Measurements from ENCODE around the gene SEMA4C. TPM values are rescaled to one million over a fixed set of nuclear protein-coding genes. Genes with fewer than 3 reads are reported as not detected.

SEMA4C gene
- total RNA-seq, 1 experiment from 2014 or later, result 40.2 TPM

DNA sequence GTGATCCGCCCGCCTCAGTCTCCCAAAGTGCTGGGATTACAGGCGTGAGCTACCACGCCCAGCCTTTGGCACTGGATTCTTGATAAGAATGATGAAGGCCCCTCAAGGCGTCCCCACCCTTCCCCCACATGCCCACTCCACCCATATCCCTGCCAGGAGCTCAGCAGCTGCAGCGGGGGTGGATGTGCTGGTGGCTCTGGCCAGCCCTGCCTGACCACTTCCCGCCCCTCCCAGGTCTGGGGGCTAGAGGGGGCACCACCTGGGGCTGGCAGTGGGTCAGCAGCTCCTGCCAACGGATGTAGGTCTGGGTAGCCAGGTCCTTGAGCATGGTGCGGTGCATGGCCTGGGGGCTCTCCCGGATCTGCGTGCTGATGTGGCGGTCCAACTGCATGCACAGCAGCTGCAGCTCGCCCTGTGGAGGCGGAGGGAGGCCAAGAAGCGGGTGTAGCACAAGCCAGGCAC lies 7.8 kb upstream of the SEMA4C start:
- Histone ChIP-seq H3K27ac (ENCODE audit: low read length) (no peak overlapping the region), H3K27me3 (ENCODE audit: control insufficient read depth, insufficient read depth, low read length) (no peaks in the 10 kb centered on the region), H3K9me3 (ENCODE audit: control insufficient read depth, insufficient read depth, low read depth, low read length) (no peaks in the 10 kb centered on the region), H3K4me1 (ENCODE audit: control insufficient read depth, insufficient read depth, low read length) (peaks cover 10% of the 10 kb centered on the region; the same call in 1 of the 2 replicates), H3K36me3 (ENCODE audit: control insufficient read depth, insufficient read depth, low read length) (no peaks in the 10 kb centered on the region), H3K4me3 (ENCODE audit: low read depth in 2 of 2, low read length in 2 of 2) (no peak overlapping the region)
- TF ChIP-seq, protein P1, sequence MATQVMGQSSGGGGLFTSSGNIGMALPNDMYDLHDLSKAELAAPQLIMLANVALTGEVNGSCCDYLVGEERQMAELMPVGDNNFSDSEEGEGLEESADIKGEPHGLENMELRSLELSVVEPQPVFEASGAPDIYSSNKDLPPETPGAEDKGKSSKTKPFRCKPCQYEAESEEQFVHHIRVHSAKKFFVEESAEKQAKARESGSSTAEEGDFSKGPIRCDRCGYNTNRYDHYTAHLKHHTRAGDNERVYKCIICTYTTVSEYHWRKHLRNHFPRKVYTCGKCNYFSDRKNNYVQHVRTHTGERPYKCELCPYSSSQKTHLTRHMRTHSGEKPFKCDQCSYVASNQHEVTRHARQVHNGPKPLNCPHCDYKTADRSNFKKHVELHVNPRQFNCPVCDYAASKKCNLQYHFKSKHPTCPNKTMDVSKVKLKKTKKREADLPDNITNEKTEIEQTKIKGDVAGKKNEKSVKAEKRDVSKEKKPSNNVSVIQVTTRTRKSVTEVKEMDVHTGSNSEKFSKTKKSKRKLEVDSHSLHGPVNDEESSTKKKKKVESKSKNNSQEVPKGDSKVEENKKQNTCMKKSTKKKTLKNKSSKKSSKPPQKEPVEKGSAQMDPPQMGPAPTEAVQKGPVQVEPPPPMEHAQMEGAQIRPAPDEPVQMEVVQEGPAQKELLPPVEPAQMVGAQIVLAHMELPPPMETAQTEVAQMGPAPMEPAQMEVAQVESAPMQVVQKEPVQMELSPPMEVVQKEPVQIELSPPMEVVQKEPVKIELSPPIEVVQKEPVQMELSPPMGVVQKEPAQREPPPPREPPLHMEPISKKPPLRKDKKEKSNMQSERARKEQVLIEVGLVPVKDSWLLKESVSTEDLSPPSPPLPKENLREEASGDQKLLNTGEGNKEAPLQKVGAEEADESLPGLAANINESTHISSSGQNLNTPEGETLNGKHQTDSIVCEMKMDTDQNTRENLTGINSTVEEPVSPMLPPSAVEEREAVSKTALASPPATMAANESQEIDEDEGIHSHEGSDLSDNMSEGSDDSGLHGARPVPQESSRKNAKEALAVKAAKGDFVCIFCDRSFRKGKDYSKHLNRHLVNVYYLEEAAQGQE (IDR thresholded peaks at IDR 0.05; ENCODE audit: insufficient read depth in 1 of 2, low read depth in 2 of 2, low read length in 1 of 2), result no peak
- no peak for TF ChIP-seq TCF7L2 (IDR thresholded peaks at IDR 0.05; ENCODE audit: low read depth, low read length)
- CTCF ChIA-PET, result interaction anchor here (0.6 to 1.0 kb wide), 2 partner anchors 8 to 9 kb away, joined by 3 read pairs; no protein-coding TSS in a partner anchor
- in situ Hi-C loops (cut with HindIII; ENCODE audit: low pct_unique_long_range_greater_than_20kb, low sequenced_read_pairs) (no loop called here), intact Hi-C loops (cut with micrococcal nuclease; ENCODE audit: unreplicated experiment) (no loop called here)
- ATAC-seq (no peak), DNase-seq (ENCODE audit: low read depth, low spot score) (no peak)
- POLR2A ChIA-PET, result no interaction called here
- no TSS peak for BruUV-seq (replicated peaks)

DNA sequence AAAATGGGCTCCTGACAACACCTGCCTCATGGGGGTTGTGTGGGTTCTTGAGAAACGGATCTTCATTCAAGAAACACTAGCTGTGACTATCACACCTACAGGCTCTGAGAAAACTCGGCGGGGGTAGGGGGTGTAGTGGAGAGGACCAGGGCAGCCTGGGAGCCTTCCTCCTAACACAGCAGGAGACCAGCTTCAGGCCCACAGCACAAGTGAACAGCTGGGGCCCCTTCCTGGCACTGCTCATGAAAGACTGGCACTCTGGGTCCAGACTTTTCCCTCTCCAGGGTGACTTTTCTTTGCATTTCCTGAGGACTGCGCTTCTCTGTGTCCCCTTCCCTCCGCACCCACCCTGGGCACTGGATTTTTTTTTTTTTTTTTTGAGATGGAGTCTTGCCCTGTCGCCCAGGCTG lies 7.2 kb upstream of the SEMA4C start:
- DNase-seq (ENCODE audit: low read depth, low spot score), result no peak
- H3K4me3 ChIP-seq (ENCODE audit: low read depth in 2 of 2, low read length in 2 of 2), result no peak overlapping the region
- no peaks in the 10 kb centered on the region for H3K27me3 ChIP-seq (ENCODE audit: control insufficient read depth, insufficient read depth, low read length)
- no peak for ATAC-seq
- POLR2A ChIA-PET, result no interaction called here
- BruUV-seq (replicated peaks), result no TSS peak
- no peaks in the 10 kb centered on the region for H3K9me3 ChIP-seq (ENCODE audit: control insufficient read depth, insufficient read depth, low read depth, low read length)
- no peak for TF ChIP-seq POLR2AphosphoS5 (IDR thresholded peaks at IDR 0.05; ENCODE audit: low read depth, low read length)
- TF ChIP-seq, protein P1 (IDR thresholded peaks at IDR 0.05; ENCODE audit: insufficient read depth in 1 of 2, low read depth in 2 of 2, low read length in 1 of 2), result no peak
- H3K4me1 ChIP-seq (ENCODE audit: control insufficient read depth, insufficient read depth, low read length), result peaks cover 10% of the 10 kb centered on the region; the same call in 1 of the 2 replicates
- CTCF ChIA-PET, result no interaction called here
- in situ Hi-C loops (cut with HindIII; ENCODE audit: low pct_unique_long_range_greater_than_20kb, low sequenced_read_pairs) (no loop called here), intact Hi-C loops (cut with micrococcal nuclease; ENCODE audit: unreplicated experiment) (no loop called here)
- no peaks in the 10 kb centered on the region for H3K36me3 ChIP-seq (ENCODE audit: control insufficient read depth, insufficient read depth, low read length)
- no peak overlapping the region for H3K27ac ChIP-seq (ENCODE audit: low read length)

DNA sequence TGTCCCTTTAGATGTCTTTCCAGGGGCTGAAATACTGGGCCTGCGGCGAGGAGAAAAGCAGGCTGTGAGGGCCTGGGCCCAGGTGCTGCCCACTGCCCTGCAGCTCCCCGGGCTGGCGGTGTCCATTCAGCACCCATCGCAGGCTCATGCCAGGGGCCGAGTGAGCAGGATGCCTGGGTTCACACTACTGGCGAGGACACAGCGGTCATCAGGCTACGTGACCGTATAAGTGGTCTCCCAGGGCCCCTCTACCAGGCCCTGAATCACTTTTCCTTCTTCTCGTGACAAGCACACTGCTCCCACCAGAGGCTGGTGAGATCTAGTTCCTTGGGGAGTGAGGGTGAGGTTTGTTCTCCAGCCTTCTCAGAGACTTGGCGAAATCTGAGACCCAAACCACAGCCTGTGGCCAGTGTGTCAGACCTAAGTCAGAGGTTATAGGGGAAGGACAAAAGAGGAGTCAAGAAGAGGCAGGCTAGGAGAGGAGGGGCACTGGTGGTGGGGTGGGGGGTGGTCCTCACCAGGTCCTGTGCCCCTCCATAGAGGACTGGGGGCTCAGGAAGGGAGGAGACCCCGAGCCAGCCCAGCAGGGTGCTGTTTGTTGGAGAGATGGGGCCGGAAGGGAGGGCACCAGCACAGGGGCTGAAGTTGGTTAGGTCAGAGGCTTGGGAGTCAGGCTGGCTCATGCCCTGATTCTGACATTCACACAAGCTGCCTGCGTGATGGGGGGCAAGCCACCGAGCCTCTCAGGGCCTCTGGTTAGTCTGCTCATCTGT lies 6.6 kb upstream of the SEMA4C start:
- H3K4me3 ChIP-seq (ENCODE audit: low read depth in 2 of 2, low read length in 2 of 2), result no peak overlapping the region

More for the DNA sequence above, 6.6 kb upstream of the SEMA4C start:
- no peak for ATAC-seq
- no peaks in the 10 kb centered on the region for H3K9me3 ChIP-seq (ENCODE audit: control insufficient read depth, insufficient read depth, low read depth, low read length)
- no peak for DNase-seq (ENCODE audit: low read depth, low spot score)
- peaks cover 10% of the 10 kb centered on the region; the same call in 1 of the 2 replicates for H3K4me1 ChIP-seq (ENCODE audit: control insufficient read depth, insufficient read depth, low read length)
- TF ChIP-seq, protein P2, sequence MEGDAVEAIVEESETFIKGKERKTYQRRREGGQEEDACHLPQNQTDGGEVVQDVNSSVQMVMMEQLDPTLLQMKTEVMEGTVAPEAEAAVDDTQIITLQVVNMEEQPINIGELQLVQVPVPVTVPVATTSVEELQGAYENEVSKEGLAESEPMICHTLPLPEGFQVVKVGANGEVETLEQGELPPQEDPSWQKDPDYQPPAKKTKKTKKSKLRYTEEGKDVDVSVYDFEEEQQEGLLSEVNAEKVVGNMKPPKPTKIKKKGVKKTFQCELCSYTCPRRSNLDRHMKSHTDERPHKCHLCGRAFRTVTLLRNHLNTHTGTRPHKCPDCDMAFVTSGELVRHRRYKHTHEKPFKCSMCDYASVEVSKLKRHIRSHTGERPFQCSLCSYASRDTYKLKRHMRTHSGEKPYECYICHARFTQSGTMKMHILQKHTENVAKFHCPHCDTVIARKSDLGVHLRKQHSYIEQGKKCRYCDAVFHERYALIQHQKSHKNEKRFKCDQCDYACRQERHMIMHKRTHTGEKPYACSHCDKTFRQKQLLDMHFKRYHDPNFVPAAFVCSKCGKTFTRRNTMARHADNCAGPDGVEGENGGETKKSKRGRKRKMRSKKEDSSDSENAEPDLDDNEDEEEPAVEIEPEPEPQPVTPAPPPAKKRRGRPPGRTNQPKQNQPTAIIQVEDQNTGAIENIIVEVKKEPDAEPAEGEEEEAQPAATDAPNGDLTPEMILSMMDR (IDR thresholded peaks at IDR 0.05), result no peak
- TF ChIP-seq POLR2AphosphoS5 (IDR thresholded peaks at IDR 0.05; ENCODE audit: low read depth, low read length), result no peak
- TF ChIP-seq TCF7L2 (IDR thresholded peaks at IDR 0.05; ENCODE audit: low read depth, low read length), result no peak
- TF ChIP-seq, protein P1 (IDR thresholded peaks at IDR 0.05; ENCODE audit: insufficient read depth in 1 of 2, low read depth in 2 of 2, low read length in 1 of 2), result no peak
- TF ChIP-seq SIN3A (IDR thresholded peaks at IDR 0.05; ENCODE audit: borderline replicate concordance, insufficient read depth, low read depth, low read length), result no peak
- no peak overlapping the region for H3K27ac ChIP-seq (ENCODE audit: low read length)
- BruUV-seq (replicated peaks), result no TSS peak
- intact Hi-C loops (cut with micrococcal nuclease; ENCODE audit: unreplicated experiment) (no loop called here), in situ Hi-C loops (cut with HindIII; ENCODE audit: low pct_unique_long_range_greater_than_20kb, low sequenced_read_pairs) (no loop called here)
- CTCF ChIA-PET, result interaction anchor here (1.0 kb wide), 1 partner anchor 78 kb away, joined by 3 read pairs; no protein-coding TSS in a partner anchor
- no peaks in the 10 kb centered on the region for H3K36me3 ChIP-seq (ENCODE audit: control insufficient read depth, insufficient read depth, low read length)
- no peaks in the 10 kb centered on the region for H3K27me3 ChIP-seq (ENCODE audit: control insufficient read depth, insufficient read depth, low read length)
- POLR2A ChIA-PET, result no interaction called here
